ENCODE results near the gene HES1.

DNA sequence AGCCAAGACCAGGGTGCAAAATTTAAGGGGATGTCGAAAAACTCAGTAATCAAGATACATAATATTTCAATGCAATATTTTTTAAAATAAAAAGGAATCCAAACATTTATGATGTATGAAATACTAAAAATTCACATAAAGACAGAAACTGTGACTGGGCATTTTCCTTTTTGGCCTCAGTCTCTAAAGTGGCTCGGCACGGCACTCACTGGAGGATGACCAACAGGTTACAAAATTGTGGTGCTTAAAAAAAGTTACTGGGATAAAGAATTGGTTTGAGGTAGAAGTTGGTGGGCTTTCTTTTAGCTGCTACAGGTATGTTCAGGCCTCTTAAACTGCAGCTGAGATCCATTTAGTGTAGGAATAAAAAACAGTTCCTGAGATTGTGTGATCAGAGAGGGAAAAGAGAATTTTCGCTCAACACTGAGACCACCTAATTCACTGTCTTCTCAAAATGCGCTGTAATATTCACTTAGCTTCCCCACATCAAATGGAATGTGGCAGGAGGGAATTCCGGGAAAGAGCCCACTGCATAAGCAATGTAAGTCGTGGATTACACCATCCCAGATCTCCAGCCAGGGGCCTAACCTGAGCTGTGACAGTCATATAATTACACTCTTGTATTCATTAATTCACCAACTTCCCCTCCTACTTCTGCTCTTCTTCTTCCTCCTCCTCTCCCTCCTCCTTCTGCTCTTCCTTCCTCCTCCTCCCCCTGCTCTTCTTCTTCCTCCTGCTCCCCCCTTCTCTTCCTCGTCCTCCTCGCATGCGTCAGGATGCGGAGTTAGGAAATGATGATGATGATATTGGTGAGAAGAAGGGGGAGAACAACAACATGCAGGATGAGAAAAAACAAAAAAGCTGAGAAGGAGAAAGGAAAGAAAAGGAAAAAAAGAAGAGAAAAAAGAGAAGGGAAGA is 45.9 kb downstream of the HES1 start:
- TF ChIP-seq, protein P1, sequence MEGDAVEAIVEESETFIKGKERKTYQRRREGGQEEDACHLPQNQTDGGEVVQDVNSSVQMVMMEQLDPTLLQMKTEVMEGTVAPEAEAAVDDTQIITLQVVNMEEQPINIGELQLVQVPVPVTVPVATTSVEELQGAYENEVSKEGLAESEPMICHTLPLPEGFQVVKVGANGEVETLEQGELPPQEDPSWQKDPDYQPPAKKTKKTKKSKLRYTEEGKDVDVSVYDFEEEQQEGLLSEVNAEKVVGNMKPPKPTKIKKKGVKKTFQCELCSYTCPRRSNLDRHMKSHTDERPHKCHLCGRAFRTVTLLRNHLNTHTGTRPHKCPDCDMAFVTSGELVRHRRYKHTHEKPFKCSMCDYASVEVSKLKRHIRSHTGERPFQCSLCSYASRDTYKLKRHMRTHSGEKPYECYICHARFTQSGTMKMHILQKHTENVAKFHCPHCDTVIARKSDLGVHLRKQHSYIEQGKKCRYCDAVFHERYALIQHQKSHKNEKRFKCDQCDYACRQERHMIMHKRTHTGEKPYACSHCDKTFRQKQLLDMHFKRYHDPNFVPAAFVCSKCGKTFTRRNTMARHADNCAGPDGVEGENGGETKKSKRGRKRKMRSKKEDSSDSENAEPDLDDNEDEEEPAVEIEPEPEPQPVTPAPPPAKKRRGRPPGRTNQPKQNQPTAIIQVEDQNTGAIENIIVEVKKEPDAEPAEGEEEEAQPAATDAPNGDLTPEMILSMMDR (IDR thresholded peaks at IDR 0.05; ENCODE audit: borderline replicate concordance, extremely low read depth, low read length, poor library complexity, severe bottlenecking): no peak
- TF ChIP-seq EZH2 (IDR thresholded peaks at IDR 0.05; ENCODE audit: borderline replicate concordance, low read depth, low read length, severe bottlenecking): no peak
